GM18498 (cell line): ENCODE data around the gene VCL.
"Not testable (repeated sequence)": the region's sequence is repeated elsewhere in the genome, so short reads cannot be mapped to it uniquely, and the experiment has no call there.

ENCODE experiments used
- ATAC-seq: cut with Tn5 transposase; IDR thresholded peaks from one replicate; pipeline ENCODE4 v1.9.1; 2021; ENCODE audit warnings: mild to moderate bottlenecking, moderate library complexity; ENCODE audit not compliant: unreplicated experiment

The VCL gene

GRCh38 chr10:74035303-74035702, 37.4 kb downstream of the VCL start:
- ATAC-seq: no peak

DNA sequence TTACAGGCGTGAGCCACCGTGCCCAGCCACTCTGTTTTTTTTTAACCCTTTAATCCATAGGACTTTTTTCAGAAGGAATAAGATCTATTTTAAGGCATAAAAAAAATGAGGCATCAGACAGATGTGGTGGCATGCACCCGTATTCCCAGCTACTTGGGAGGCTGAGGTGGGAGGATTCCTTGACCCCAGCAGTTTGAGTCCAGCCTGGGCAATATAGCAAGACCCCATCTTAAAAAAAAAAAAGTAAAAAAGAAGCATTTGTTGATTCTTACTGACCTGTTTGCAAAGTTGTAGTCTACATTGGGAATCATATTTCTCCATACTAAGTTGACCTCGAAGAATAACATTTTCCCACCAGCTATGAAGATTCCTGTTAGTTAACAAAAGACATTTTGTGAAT, 38.6 kb downstream of the VCL start:
- ATAC-seq: no peak

DNA sequence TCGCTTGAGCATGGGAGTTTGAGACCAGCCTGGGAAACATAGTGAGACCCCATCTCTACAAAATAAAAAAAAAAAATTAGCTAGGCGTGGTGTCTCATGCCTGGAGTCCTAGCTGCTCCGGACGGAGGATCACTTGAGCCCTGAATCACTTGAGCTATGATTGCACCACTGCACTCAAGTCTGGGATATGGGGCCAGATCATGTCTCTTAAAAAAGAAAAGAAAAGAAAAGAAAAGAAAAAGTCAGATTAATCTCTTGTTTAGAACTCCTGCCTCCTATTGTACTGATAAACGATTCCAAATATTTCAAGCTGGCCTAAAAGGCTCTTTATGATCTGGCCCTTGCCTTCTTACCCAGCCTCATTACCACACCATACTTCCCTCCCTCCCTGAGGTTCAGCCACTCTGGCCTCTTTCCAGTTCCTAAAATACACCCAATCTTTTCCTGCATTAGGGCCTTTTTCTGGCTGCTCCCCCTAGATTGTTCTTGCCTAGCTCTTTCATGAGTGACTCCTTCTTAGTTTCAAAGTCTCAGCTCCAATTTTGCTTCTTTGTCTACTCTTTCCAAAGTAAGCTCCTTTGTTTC, 41.7 kb downstream of the VCL start:
- ATAC-seq: no peak

GRCh38 chr10:74040200-74041126, 42.5 kb downstream of the VCL start:
- ATAC-seq: no peak

- ATAC-seq: no peak
Measured at GRCh38 chr10:74044419-74044818, 46.5 kb downstream of the VCL start.

- ATAC-seq: no peak
Measured at GRCh38 chr10:74047304-74047703, 49.4 kb downstream of the VCL start.

GRCh38 chr10:74047871-74048270, 50.0 kb downstream of the VCL start:
- no peak for ATAC-seq

- no peak for ATAC-seq
Measured at GRCh38 chr10:74048433-74048832, 50.5 kb downstream of the VCL start.

DNA sequence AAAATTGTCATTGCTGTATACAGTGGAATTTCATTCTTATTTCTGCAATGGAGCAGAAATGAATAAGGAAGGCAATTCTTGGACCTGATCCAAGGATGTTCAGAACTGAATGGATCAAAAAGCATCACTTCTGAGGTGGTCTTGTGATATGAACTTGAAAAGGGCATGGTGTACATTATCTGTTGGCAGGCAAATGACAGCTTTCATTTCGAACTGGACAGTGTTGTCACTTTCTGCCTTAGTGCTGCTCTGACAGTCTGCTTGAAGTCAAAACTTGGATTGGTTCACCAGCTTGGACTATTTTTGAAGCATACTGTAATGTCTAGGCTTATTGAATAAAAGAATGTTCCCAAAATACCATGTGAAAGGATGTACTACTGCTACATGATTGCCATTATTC, 52.0 kb downstream of the VCL start:
- no peak for ATAC-seq

- ATAC-seq: no peak
Measured at GRCh38 chr10:74050653-74051052, 52.7 kb downstream of the VCL start.

GRCh38 chr10:74051736-74052342, 53.9 kb downstream of the VCL start:
- no peak for ATAC-seq

DNA sequence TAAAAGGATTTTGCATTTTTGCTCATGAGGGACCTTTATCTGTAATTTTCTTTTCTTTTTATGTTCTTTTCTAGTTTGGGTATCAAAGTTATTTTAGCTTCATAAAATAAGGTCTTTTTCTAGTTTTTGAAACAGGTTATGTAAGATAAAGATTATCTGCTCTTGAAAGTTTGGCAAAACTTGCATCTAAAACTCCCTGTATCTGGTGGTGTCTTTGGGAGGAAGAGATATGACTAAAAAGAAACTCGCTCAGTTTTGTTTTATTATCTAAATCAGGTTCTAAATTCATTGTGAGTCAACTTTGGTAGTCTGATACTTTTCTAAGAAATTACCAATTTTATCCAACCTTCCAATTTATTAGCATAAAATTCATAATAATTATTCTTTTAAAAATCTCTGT, 55.1 kb downstream of the VCL start:
- no peak for ATAC-seq

- ATAC-seq: no peak
Measured at GRCh38 chr10:74055383-74056049, 57.6 kb downstream of the VCL start.

DNA sequence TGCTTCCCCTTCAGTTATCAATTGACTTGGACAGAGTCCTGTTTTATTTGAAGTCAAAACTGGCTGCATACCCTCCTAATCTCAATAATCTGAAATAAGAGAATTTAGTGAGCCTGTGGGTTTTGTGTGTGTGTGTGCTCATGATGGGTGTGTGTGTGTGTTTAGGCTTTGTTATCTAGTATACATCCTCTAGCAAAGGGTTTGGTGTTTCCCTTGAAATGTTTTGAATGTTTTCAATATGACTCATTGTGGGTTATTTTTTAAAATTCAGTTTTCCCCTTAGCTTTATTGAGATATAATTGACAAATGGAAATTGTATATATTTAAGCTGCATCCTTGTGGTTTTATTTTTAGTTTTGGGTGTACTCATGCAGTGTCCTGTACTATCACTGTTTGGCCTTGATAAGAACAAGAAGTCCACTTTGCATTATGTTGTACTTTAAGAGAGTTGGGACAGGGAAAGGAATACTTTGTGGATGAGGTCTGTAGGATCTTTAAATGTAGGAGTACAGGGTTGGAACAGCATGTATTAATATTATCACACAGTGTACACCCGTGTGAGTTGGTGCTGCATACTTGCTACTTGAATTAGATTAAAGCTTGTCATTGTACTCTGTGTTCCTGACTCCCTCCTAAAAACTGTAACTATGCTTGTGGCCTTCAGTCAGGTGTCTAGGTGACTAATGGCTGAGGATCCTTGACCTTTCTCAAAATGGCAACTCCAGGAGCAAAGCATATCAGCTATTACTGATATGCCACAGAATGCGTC, 58.3 kb downstream of the VCL start:
- no peak for ATAC-seq

GRCh38 chr10:74058071-74058470, 60.2 kb downstream of the VCL start:
- no peak for ATAC-seq

DNA sequence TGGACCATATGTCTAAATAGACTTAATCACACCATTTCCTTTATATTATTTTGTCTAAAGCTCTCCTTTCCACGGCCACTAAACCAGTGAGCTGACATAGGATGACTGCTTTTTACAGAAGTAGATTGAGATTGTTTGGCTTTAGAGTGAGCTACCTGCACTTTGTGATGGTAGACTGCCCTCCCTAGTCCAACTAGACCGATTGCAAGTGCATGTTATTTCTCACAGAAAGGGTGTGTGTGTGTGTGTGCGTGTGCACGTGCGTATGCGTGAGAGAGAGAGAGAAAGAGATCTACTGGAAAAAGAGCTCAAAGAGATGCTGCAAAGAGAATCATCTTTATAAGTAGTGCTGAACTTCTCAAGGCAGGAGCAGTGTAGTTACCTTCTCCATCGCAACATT, 60.7 kb downstream of the VCL start:
- no peak for ATAC-seq

- ATAC-seq: no peak
Measured at GRCh38 chr10:74061104-74061503, 63.2 kb downstream of the VCL start.

- ATAC-seq: not testable (repeated sequence)
Measured at GRCh38 chr10:74061978-74062377, 64.1 kb downstream of the VCL start.

DNA sequence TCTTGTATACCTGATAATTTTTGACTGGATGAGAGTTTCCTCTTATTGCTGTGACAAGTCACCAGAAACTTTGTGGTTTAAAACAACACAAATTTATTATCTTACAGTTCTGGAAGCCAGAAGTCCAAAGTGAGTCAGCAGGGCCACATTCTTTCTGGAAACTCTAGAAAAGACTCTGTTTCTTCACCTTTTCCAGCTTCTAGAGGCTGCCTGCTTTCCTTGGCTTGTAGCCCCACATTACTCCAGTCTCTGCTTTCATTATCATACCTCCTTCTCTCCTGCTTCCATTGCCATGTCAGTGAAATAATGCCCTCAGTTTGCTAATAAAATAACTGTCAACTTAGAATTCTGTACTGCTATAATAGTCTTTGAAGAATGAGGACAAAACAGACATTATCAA, 65.3 kb downstream of the VCL start:
- ATAC-seq: no peak
